Brain pericyte (primary cell): Measurements from ENCODE around the gene PDE4D.
A peak's percentile ranks its signal among the peaks of the same experiment; 100 is the strongest.
"Not testable (repeated sequence)": the region's sequence is repeated elsewhere in the genome, so short reads cannot be mapped to it uniquely, and the experiment has no call there.

ENCODE experiments used
- DNase-seq: peaks from one replicate; pipeline ENCODE4 v3.0.0-alpha.2; 2012; ENCODE audit warnings: low read depth, low spot score

PDE4D gene

GRCh38 chr5:59332236-59332973, 561.1 kb downstream of the PDE4D start:
- DNase-seq = no peak

- no peak for DNase-seq
Measured at GRCh38 chr5:59330680-59331079, 562.8 kb downstream of the PDE4D start.

- DNase-seq = peak; percentile 12
Measured at GRCh38 chr5:59328709-59329296, 564.7 kb downstream of the PDE4D start.

GRCh38 chr5:59327191-59327980, 566.1 kb downstream of the PDE4D start:
- DNase-seq = no peak

GRCh38 chr5:59326596-59326995, 566.9 kb downstream of the PDE4D start:
- DNase-seq = no peak

- DNase-seq = no peak
Measured at GRCh38 chr5:59325070-59325469, 568.5 kb downstream of the PDE4D start.

GRCh38 chr5:59322894-59323293, 570.6 kb downstream of the PDE4D start:
- no peak for DNase-seq

- no peak for DNase-seq
Measured at GRCh38 chr5:59322058-59322457, 571.5 kb downstream of the PDE4D start.

- DNase-seq = no peak
Measured at GRCh38 chr5:59321642-59322041, 571.9 kb downstream of the PDE4D start.

GRCh38 chr5:59320420-59320819, 573.1 kb downstream of the PDE4D start:
- DNase-seq = no peak

- no peak for DNase-seq
Measured at GRCh38 chr5:59319250-59319649, 574.3 kb downstream of the PDE4D start.

- DNase-seq = no peak
Measured at GRCh38 chr5:59317774-59318205, 575.7 kb downstream of the PDE4D start.

- peak; percentile 66 for DNase-seq
Measured at GRCh38 chr5:59317023-59317773, 576.3 kb downstream of the PDE4D start.

- no peak for DNase-seq
Measured at GRCh38 chr5:59312223-59312622, 581.3 kb downstream of the PDE4D start.

- not testable (repeated sequence) for DNase-seq
Measured at GRCh38 chr5:59308685-59309084, 584.8 kb downstream of the PDE4D start.

- not testable (repeated sequence) for DNase-seq
Measured at GRCh38 chr5:59303289-59303716, 590.2 kb downstream of the PDE4D start.

GRCh38 chr5:59302509-59302908, 591.0 kb downstream of the PDE4D start:
- not testable (repeated sequence) for DNase-seq

GRCh38 chr5:59301727-59302126, 591.8 kb downstream of the PDE4D start:
- DNase-seq = no peak

GRCh38 chr5:59300930-59301329, 592.6 kb downstream of the PDE4D start:
- no peak for DNase-seq

GRCh38 chr5:59299006-59299405, 594.5 kb downstream of the PDE4D start:
- no peak for DNase-seq

GRCh38 chr5:59296317-59297264, 596.9 kb downstream of the PDE4D start:
- peak; percentile 27 for DNase-seq
